ENCODE results near the gene ESPNL. TPM values are rescaled to one million over a fixed set of nuclear protein-coding genes. Genes with fewer than 3 reads are reported as not detected.

The ESPNL gene
- total and polyA plus RNA-seq, 9 of the 15 experiments (the other 6 are each of a cell fraction or from before 2014, with no cell fraction given): 0.03 to 0.09 (median 0.05) TPM; not detected in 3

- ATAC-seq (no peak), FAIRE-seq (no peak), DNase-seq (ENCODE audit: extremely low read depth in 1 of 4, low spot score in 3 of 4) (no peak)
- H3K27me3 ChIP-seq (ENCODE audit: control insufficient read depth in 2 of 2, insufficient read depth in 2 of 2, low read length in 2 of 2): peaks cover 5 to 49% of the 10 kb centered on the region in 2 experiments; a peak in 4 of 5 replicates
- ChIA-PET CTCF (ENCODE audit: low intra/inter-chr PET ratio) (no interaction called here), POLR2A (interaction anchor here (1.1 kb wide), 1 partner anchor 31 kb away, joined by 3 read pairs; no protein-coding TSS in a partner anchor)
- TF ChIP-seq KAT8 (IDR thresholded peaks at IDR 0.05; ENCODE audit: low read depth): no peak
- H3K4me1 ChIP-seq (replicated peaks in 1 of 2; ENCODE audit: control insufficient read depth in 2 of 2, insufficient read depth in 2 of 2, low read length in 2 of 2): peaks cover 0 to 50% of the 10 kb centered on the region in 2 experiments; a peak in 3 of 5 replicates
- H3K4me2 ChIP-seq (ENCODE audit: insufficient read depth, low read length): no peak overlapping the region
- no peak overlapping the region for H3K9ac ChIP-seq (ENCODE audit: insufficient read depth in 1 of 2, low read depth in 2 of 2, low read length in 2 of 2)
- in situ Hi-C loops (cut with MboI) (no loop called here), intact Hi-C loops (cut with micrococcal nuclease) (loop anchor here (10.0 kb wide), 1 partner anchor 277 kb away; the partner anchor contains the start of gene RAMP1)
- H2AFZ ChIP-seq (ENCODE audit: low read depth, low read length): no peak overlapping the region
- H3K79me2 ChIP-seq (ENCODE audit: control insufficient read depth, insufficient read depth, low read length): no peaks in the 10 kb centered on the region
- BruUV-seq (replicated peaks): no TSS peak
- 17% methylated on average over 2 of the region's 14 CpGs for WGBS (ENCODE audit: insufficient coverage, low coverage, missing lambda C conversion rate)
- H3K27ac ChIP-seq (ENCODE audit: extremely low read depth, low read depth, low read length): no peak overlapping the region
- no peaks in the 10 kb centered on the region for H3K9me1 ChIP-seq (ENCODE audit: control insufficient read depth, insufficient read depth, low read length)
- no peak overlapping the region for H3K4me3 ChIP-seq
- no peaks in the 10 kb centered on the region for H3K36me3 ChIP-seq (ENCODE audit: control insufficient read depth, insufficient read depth, low read length)
- no peaks in the 10 kb centered on the region for H3K9me3 ChIP-seq (replicated peaks; ENCODE audit: control insufficient read depth, insufficient read depth, low read depth, low read length)
- H4K20me1 ChIP-seq (replicated peaks; ENCODE audit: control insufficient read depth, insufficient read depth, low read length): no peaks in the 10 kb centered on the region
These were observed 31.8 kb downstream of the ESPNL start for GRCh38 chr2:238131761-238132462.

GRCh38 chr2:238132463-238133450 is 32.6 kb downstream of the ESPNL start:
- CTCF ChIA-PET (ENCODE audit: low intra/inter-chr PET ratio): no interaction called here
- Histone ChIP-seq H2AFZ (ENCODE audit: low read depth, low read length) (no peak overlapping the region), H3K4me1 (replicated peaks in 1 of 2; ENCODE audit: control insufficient read depth in 2 of 2, insufficient read depth in 2 of 2, low read length in 2 of 2) (peaks cover 0 to 45% of the 10 kb centered on the region in 2 experiments; a peak in 2 of 5 replicates), H3K9me1 (ENCODE audit: control insufficient read depth, insufficient read depth, low read length) (no peaks in the 10 kb centered on the region), H3K27ac (ENCODE audit: extremely low read depth, low read depth, low read length) (no peak overlapping the region), H3K36me3 (ENCODE audit: control insufficient read depth, insufficient read depth, low read length) (no peaks in the 10 kb centered on the region), H3K27me3 (ENCODE audit: control insufficient read depth in 2 of 2, insufficient read depth in 2 of 2, low read length in 2 of 2) (peaks cover 5 to 49% of the 10 kb centered on the region in 2 experiments; a peak in 4 of 5 replicates), H3K9ac (ENCODE audit: insufficient read depth in 1 of 2, low read depth in 2 of 2, low read length in 2 of 2) (no peak overlapping the region; a peak in 1 of 4 replicates), H4K20me1 (replicated peaks; ENCODE audit: control insufficient read depth, insufficient read depth, low read length) (no peaks in the 10 kb centered on the region), H3K4me2 (ENCODE audit: insufficient read depth, low read length) (no peak overlapping the region), H3K9me3 (replicated peaks; ENCODE audit: control insufficient read depth, insufficient read depth, low read depth, low read length) (no peaks in the 10 kb centered on the region), H3K4me3 (no peak overlapping the region), H3K79me2 (ENCODE audit: control insufficient read depth, insufficient read depth, low read length) (no peaks in the 10 kb centered on the region)
- in situ Hi-C loops (cut with MboI) (no loop called here), intact Hi-C loops (cut with micrococcal nuclease) (loop anchor here (10.0 kb wide), 1 partner anchor 278 kb away; the partner anchor contains the start of gene RAMP1)
- POLR2A ChIA-PET: interaction anchor here (0.7 to 1.1 kb wide), 2 partner anchors 12 to 30 kb away, joined by 3 read pairs; no protein-coding TSS in a partner anchor
- BruUV-seq (replicated peaks): no TSS peak
- ATAC-seq: no peak
- DNase-seq (ENCODE audit: extremely low read depth in 1 of 4, low spot score in 3 of 4): no peak
- FAIRE-seq: no peak
- 19% methylated on average over 16 of the region's 23 CpGs for WGBS (ENCODE audit: insufficient coverage, low coverage, missing lambda C conversion rate)
- TF ChIP-seq GMEB1 (CRISPR knock-in tag; IDR thresholded peaks at IDR 0.05): no peak
- TF ChIP-seq PRDM10 (IDR thresholded peaks at IDR 0.05; ENCODE audit: partially characterized antibody): peak; percentile 8
- no peak for TF ChIP-seq SAP30 (IDR thresholded peaks at IDR 0.05; ENCODE audit: borderline replicate concordance, insufficient read depth, low read depth, low read length, poor library complexity, severe bottlenecking)
- TF ChIP-seq OTX1 (CRISPR knock-in tag; IDR thresholded peaks at IDR 0.05): no peak
- TF ChIP-seq SMARCA4 (IDR thresholded peaks at IDR 0.05): no peak
